HCT116 (cell line): ENCODE measurements around the gene RGPD3.
"Not testable (repeated sequence)": the region's sequence is repeated elsewhere in the genome, so short reads cannot be mapped to it uniquely, and the experiment has no call there.

ENCODE experiments used
- CEBPB ChIP-seq: IDR thresholded peaks from 2 replicates; pipeline ENCODE4 v1.6.1; 2012; ENCODE audit warnings: low read depth
- EZH2 ChIP-seq: fragments of 200-600 bp; sonication (generic); IDR thresholded peaks from 2 replicates; pipeline ENCODE4 v1.6.1; 2017; ENCODE audit warnings: antibody characterized with exemption, mixed run types
- EZH2phosphoT487 ChIP-seq: fragments of 200-600 bp; IDR thresholded peaks from 2 replicates; pipeline ENCODE4 v1.6.1; 2018; ENCODE audit warnings: antibody characterized with exemption, borderline replicate concordance
- JUND ChIP-seq: IDR thresholded peaks from 2 replicates; pipeline ENCODE4 v1.6.1; 2012
- MAX ChIP-seq: IDR thresholded peaks from 2 replicates; pipeline ENCODE4 v1.6.1; 2012
- POLR2AphosphoS5 ChIP-seq: IDR thresholded peaks from 2 replicates; pipeline ENCODE4 v1.6.1; 2011; ENCODE audit warnings: mild to moderate bottlenecking, low read depth, low read length, moderate library complexity
- YY1 ChIP-seq: IDR thresholded peaks from 2 replicates; pipeline ENCODE4 v1.6.1; 2011; ENCODE audit warnings: low read length, low read depth, moderate library complexity, mild to moderate bottlenecking; ENCODE audit not compliant: insufficient replicate concordance; ENCODE audit errors: extremely low read depth
- ZFX ChIP-seq: fragments of 450-650 bp; IDR thresholded peaks from 2 replicates; pipeline ENCODE4 v1.6.1; 2017
- TF ChIP-seq, protein P1 (sequence below), 3 experiments: fragments of 200-600 bp in 1 of 3; sonication (generic) in 1 of 3; IDR thresholded peaks in 2 of 3; conservative IDR thresholded peaks in 1 of 3; 2 replicates each; pipeline ENCODE4 v1.5.1; 2012 to 2017; ENCODE audit warnings: low read depth in 2 of 3, low read length in 2 of 3, antibody characterized with exemption in 1 of 3, borderline replicate concordance in 1 of 3, control low read depth in 1 of 3, mild to moderate bottlenecking in 1 of 3, mixed read lengths in 1 of 3, mixed run types in 1 of 3, moderate library complexity in 1 of 3; ENCODE audit not compliant: insufficient read depth in 1 of 3

DNA sequence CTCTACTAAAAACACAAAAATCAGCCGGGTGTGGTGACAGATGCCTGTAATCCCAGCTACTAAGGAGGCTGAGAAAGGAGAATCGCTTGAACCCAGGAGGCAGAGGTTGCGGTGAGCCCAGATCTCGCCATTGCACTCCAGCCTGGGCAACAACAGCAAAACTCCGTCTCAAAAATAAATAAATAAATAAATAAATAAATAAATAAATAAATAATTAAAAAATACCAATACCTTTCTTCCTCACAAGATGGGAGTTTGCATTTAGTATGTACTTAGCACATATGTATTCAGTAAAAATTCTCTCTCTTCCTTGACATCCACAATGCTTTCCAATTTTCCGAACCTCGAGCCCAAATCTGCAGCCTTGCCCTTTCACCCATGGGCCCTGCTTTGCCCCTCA is 32.1 kb upstream of the RGPD3 start:
- TF ChIP-seq EZH2phosphoT487, EZH2, POLR2AphosphoS5, ZFX, MAX, JUND, YY1, CEBPB: not testable (repeated sequence)
- TF ChIP-seq, protein P1, sequence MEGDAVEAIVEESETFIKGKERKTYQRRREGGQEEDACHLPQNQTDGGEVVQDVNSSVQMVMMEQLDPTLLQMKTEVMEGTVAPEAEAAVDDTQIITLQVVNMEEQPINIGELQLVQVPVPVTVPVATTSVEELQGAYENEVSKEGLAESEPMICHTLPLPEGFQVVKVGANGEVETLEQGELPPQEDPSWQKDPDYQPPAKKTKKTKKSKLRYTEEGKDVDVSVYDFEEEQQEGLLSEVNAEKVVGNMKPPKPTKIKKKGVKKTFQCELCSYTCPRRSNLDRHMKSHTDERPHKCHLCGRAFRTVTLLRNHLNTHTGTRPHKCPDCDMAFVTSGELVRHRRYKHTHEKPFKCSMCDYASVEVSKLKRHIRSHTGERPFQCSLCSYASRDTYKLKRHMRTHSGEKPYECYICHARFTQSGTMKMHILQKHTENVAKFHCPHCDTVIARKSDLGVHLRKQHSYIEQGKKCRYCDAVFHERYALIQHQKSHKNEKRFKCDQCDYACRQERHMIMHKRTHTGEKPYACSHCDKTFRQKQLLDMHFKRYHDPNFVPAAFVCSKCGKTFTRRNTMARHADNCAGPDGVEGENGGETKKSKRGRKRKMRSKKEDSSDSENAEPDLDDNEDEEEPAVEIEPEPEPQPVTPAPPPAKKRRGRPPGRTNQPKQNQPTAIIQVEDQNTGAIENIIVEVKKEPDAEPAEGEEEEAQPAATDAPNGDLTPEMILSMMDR (IDR thresholded peaks at IDR 0.05 in 2 of 3, conservative IDR thresholded peaks at IDR 0.05 in 1 of 3; ENCODE audit: borderline replicate concordance in 1 of 3, insufficient read depth in 1 of 3, low read depth in 2 of 3, low read length in 2 of 3): not testable (repeated sequence)
